PC-3 (cell line): ENCODE data around the gene ATF1.
A peak's percentile ranks its signal among the peaks of the same experiment; 100 is the strongest.

Experiments
- CTCF ChIP-seq: fragments of 300-600 bp; sonication (generic); conservative IDR thresholded peaks from 2 replicates; pipeline ENCODE4 v1.5.1; 2017; ENCODE audit warnings: antibody characterized with exemption, low read depth, mild to moderate bottlenecking, low read length
- EZH2 ChIP-seq: fragments of 300-600 bp; sonication (generic); IDR thresholded peaks from one replicate; pipeline ENCODE4 v1.6.1; 2017; ENCODE audit warnings: antibody characterized with exemption, mild to moderate bottlenecking, low read length; ENCODE audit not compliant: unreplicated experiment
- EZH2phosphoT487 ChIP-seq: fragments of 300-600 bp; sonication (generic); IDR thresholded peaks from 2 replicates; pipeline ENCODE4 v1.6.1; 2018; ENCODE audit warnings: mild to moderate bottlenecking, antibody characterized with exemption, low read length, borderline replicate concordance

GRCh38 chr12:50764286-50765094, 589 bp downstream of the ATF1 start:
- no peak for TF ChIP-seq CTCF
- TF ChIP-seq EZH2phosphoT487 = peak; percentile 70
- TF ChIP-seq EZH2 = no peak
